Astrocyte of the hippocampus (primary cell): ENCODE measurements around the gene VILL.

Source experiments
- DNase-seq: peaks from one replicate; pipeline ENCODE4 v3.0.0; 2011; ENCODE audit warnings: low read depth, low spot score

The VILL gene

DNA sequence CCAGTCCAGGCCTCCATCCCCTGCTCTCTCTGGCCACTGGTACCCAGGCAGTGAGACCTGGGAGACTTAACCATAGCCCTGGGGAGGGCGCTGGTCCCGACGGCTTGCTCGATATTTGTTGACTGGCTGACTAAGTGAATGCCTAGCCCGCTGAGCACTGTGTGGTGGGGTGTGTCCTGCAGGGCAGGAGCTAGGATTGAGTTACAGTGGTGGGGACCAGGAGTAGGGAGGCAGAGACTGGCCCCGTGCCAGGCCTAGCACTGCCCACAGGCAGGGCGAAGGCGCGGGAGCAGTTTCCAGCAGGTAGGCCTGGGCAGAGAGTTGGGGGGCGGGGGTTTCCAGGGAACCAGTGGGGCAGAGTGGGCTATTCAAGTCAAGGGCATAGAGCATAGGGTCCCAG, at the start of gene VILL:
Gene VILL (plus strand): TSS at position 260 of the 400 bp plus-strand sequence. CDS start 2,887 bp downstream, outside the sequence.
- no peak for DNase-seq

GRCh38 chr3:37941608-37942508, 48.7 kb upstream of the VILL start:
- DNase-seq = no peak

- no peak for DNase-seq
These were observed 47.9 kb upstream of the VILL start for GRCh38 chr3:37942646-37943045.

DNA sequence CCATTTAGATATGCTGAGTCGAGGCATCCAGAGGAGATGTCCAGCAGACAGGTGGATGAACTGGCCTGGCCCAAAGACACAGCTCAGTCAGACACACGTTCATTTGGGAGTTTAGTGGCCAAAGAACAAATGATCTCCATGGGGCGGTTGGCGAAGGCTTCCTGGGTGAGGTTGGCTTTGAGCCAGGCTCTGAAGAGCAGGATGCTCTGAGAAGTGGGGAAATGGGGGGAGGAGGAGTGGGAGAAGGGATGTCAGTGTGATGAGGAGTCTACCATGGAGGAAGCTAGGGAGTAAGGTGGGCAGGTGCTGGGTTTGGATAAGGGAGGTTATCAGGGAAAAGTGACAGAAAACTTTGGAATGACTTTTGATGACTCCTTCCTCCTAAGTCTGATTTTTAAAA, 47.5 kb upstream of the VILL start:
- no peak for DNase-seq

GRCh38 chr3:37943631-37944314, 46.8 kb upstream of the VILL start:
- no peak for DNase-seq

DNA sequence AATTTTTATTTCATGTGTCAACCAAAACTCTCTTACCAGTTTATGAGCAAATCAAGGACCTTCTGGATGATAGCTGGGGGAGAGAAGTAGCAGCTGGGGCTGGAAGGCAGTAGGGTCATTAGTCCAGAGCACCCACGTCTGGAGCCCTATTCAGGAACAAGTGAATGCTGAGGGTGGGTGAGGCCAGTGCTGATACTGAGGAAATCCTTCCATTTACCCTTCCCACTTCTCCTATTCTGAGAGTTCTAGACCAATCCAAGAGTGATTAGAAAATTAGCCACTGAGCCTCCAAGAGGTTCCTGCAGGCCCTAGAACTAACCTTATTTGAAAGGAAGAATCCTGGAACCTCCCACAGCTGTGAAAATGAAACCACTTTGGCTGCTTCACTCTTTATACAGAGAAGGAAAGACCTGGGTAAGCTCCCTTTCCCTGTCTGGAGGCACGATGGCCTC, 46.2 kb upstream of the VILL start:
- DNase-seq = no peak

- no peak for DNase-seq
These were observed 45.3 kb upstream of the VILL start for GRCh38 chr3:37945156-37945806.

- peak; percentile 41 for DNase-seq
These were observed 44.6 kb upstream of the VILL start for GRCh38 chr3:37945807-37946530.

DNA sequence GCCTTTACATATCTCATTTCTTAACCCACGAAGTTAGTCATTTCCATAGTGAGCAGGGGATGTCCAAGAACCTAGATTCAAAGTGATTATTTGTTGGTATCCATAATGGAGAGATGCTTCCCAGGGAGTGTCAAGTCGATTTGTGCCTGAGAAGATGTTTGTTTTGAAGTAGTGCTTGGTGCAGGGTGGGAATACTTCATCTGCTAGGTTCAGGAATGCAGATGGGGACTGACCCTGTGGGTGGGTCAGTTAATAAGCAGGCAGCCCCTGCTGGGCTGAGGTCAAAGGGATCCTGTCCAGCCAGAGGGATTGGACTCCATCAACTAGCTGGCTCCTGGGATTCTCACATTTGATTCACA, 44.1 kb upstream of the VILL start:
- DNase-seq = no peak

- DNase-seq = peak; percentile 67
These were observed 40.7 kb upstream of the VILL start for GRCh38 chr3:37949866-37950265.

DNA sequence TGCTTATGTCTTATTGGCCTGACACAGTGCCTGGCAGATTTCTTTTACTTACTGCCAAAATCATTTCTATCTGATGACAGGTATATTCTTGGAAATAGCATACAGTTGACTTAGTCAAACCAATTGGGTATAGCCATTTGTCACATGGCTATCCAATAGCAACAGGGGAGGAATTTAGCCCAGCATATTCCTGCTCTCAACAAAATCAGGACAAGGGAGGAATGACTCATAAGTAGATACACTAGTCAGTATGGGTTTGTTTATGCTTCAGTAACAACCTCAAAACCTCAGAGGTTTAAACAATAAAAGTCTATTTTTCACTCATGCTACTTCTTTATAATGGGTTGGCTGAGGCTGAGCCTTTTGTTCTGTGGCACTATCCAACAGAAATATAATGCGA, 38.0 kb upstream of the VILL start:
- DNase-seq = no peak

- no peak for DNase-seq
These were observed 37.4 kb upstream of the VILL start for GRCh38 chr3:37953226-37953625.

GRCh38 chr3:37953707-37954394, 36.7 kb upstream of the VILL start:
- DNase-seq = no peak

DNA sequence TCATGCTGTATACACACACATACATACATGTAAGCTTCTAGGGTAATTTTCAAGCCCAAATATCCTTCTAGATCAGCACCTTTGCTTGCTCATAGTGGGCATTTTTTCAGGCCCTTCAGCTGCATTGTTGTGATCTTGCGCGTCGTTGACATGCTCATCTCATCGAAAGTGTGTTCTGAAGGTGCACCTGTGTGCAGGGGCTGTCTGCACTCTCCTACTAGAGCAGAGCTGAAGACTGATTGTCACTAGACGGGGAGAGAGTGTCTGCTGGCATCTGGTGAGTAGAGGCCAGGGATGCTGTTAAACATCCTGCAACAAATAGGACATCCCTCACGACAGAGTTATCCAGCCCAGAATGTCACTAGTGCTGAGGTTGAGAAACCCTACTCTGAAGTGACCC, 35.7 kb upstream of the VILL start:
- no peak for DNase-seq

DNA sequence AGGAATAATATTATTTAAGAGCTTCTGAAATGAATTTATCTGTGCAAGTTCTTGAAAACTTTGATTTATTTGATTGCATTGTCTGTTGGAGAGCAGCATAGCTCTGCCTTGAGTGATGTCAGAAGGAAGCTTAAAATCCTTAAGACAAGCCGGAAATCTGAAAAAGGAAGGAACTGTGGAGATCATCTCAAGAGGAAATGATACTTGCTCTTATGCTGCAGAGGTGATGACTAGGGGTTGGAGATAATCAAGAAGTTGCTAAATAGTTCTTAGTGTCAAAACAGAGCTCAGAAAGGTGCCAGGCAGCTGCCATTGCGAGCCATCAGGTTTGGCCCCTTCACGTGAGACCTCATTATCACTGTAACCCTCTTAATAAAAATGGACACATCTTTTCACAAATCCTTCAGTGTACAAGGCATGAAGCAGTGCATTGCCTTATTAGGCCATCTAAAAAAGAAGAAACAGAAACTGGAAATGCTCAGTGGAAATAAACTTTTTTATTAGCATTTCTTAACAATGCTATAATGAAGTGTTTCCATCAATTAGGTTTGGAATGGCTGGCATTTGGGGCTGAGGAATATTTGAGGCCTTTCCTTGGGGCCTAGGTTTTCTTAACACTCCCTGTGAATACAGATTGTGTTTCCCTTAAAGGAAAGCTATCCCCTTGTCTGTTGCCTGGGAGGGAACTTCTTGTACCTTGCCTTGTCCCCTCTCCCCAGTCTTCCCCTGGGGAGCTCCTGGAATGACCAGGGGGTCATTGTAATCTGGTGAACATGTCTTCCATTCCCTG, 34.5 kb upstream of the VILL start:
- DNase-seq = peak; percentile 41

GRCh38 chr3:37956723-37957538, 33.7 kb upstream of the VILL start:
- DNase-seq = no peak

DNA sequence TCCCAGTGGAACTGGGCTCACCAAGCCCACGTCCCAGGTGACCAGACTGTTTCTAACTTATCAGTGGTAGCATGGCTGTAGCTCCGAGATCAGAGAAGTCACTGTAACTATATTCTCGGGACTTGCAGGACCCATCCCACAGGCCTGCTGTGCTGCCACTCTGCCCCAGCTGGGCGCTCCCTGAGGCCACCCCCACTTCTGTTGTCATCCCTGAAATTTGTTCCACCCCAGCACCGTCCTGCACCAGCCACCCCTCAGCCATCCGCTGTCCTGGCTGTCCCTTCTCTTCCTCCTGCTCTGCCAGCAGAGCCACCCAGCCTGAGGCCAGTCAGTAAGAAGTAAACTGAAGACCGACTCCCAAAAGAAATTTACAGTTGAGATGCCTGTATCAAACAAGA, 33.0 kb upstream of the VILL start:
- DNase-seq = no peak

DNA sequence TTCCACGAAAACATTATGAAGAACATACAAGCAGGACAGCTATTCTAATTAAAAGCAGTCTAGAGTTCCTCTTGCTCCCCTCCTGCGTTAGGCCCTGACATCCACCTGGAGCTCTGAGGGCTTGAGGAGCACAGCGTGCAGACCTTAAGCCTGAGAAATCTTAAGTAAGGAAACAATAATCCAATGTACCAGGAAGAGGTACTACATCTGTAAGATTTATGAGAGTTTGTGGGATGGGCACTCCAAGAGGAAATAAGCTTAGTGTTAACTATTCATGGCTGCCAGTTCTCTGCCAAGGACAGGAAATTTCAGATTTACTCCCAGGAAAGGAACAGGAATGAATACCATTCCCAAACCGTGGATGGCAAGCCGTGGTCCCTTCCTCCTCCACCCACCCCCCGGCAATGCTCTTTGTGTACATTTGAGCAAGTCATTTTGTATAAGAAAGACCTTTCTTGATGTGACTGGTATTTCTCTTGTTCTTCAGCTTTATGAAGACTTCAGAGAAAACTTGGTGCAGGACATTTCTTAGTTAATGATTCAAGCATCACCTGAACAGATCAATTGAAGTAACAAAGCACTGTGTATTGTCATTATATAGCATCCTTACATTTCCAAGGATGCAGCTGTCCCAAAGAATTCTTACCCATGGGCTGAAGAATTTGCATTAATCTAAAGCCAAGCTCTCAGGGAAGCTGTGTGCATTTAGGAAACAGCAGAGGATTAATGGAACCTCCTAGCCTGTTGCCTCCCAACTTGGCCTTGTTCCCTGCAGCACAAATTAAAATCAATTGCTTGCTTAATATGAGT, 28.8 kb upstream of the VILL start:
- no peak for DNase-seq

DNA sequence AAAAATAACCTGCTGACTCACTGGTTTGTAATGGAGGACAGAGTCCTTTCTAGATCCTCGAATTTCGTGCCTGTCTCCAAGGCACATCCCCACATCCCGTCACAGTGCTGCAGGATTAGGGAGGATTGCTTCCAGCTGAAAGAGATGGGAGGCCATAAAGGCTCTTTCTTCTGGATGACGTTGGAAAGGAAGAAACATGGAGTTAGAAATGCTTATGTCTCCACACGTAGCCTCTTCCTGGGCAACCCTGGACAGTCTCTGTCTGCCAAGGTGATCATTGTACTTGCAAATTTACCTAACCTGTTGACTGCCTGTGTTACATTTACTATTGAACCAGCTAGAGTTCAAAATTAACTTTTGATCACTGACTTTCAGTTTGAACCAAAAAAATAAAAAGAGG, 27.6 kb upstream of the VILL start:
- no peak for DNase-seq
